K562 (cell line): ENCODE measurements around the gene PHF12. TPM values are rescaled to one million over a fixed set of nuclear protein-coding genes. Genes with fewer than 3 reads are reported as not detected.

Experiments used
- ATAC-seq: fragments of 200-7000 bp; cut with Tn5 transposase; 3 replicates; pipeline ENCODE4 v1.9.1; 2020; ENCODE audit warnings: moderate library complexity
- BruUV-seq: library from RNA; stranded (reverse); fragments of 400-500 nt; replicated peaks from 2 replicates; lab custom pipeline; 2021; lab: Mats Ljungman, UMichigan
- CTCF ChIA-PET: fragments of 300-600 bp; formaldehyde crosslinking; extraction: SDS; loops from one replicate; lab custom pipeline; 2021; ENCODE audit warnings: low intra/inter-chr PET ratio; lab: Yijun Ruan, JAX
- POLR2A ChIA-PET: fragments of 300-600, 350-650 bp; sonication (Branson Sonifier 250); formaldehyde crosslinking; extraction: SDS; loops from one replicate; lab custom pipeline; 2021; ENCODE audit warnings: antibody characterized with exemption, inconsistent platforms; lab: Yijun Ruan, JAX
- DNase-seq, 4 experiments: peaks; one replicate each; pipeline versions ENCODE4 v3.0.0 to v3.0.0-alpha.2; 2011 to 2018; ENCODE audit warnings: low spot score in 3 of 4, mixed read lengths in 3 of 4; ENCODE audit errors: extremely low read depth in 1 of 4
- FAIRE-seq: peaks from 2 replicates; lab custom pipeline; 2011; peaks lifted over from hg19 to GRCh38; lab: Jason Lieb, UNC
- H2AFZ ChIP-seq: 2 replicates; pipeline ENCODE4 v1.6.0; 2011; ENCODE audit warnings: low read depth, low read length, control low read depth, inconsistent platforms
- H3K27ac ChIP-seq: fragments of 200-600 bp; 3 replicates; pipeline ENCODE4 v1.8.0; 2011; ENCODE audit warnings: low read depth, mild to moderate bottlenecking, control low read depth, inconsistent platforms, low read length, moderate library complexity, mixed read lengths; ENCODE audit errors: extremely low read depth
- H3K27me3 ChIP-seq, 2 experiments: fragments of 300-600 bp in 1 of 2; 2 replicates in 1 of 2; 3 replicates in 1 of 2; pipeline versions ENCODE4 v1.6.0 to v1.8.0; 2011; ENCODE audit warnings: inconsistent platforms in 2 of 2, low read length in 2 of 2, mild to moderate bottlenecking in 1 of 2, mixed read lengths in 1 of 2, moderate library complexity in 1 of 2; ENCODE audit not compliant: control insufficient read depth in 2 of 2, insufficient read depth in 2 of 2
- H3K36me3 ChIP-seq: fragments of 300-600 bp; 3 replicates; pipeline ENCODE4 v1.8.0; 2011; ENCODE audit warnings: mild to moderate bottlenecking, low read length, inconsistent platforms; ENCODE audit not compliant: control insufficient read depth, insufficient read depth
- H3K4me1 ChIP-seq, 2 experiments: fragments of 200-600 bp in 1 of 2; replicated peaks in 1 of 2; 2 replicates in 1 of 2; 3 replicates in 1 of 2; pipeline versions ENCODE4 v1.5.1 to v1.8.0; 2011; ENCODE audit warnings: inconsistent platforms in 2 of 2, low read length in 2 of 2, mild to moderate bottlenecking in 1 of 2, mixed read lengths in 1 of 2, moderate library complexity in 1 of 2; ENCODE audit not compliant: control insufficient read depth in 2 of 2, insufficient read depth in 2 of 2
- H3K4me2 ChIP-seq: 2 replicates; pipeline ENCODE4 v1.6.1; 2011; ENCODE audit warnings: low read length, control low read depth, inconsistent platforms, mixed read lengths; ENCODE audit not compliant: insufficient read depth
- H3K4me3 ChIP-seq: fragments of 200-600 bp; sonication (generic), shearing (Covaris generic); 2 replicates; pipeline ENCODE4 v1.5.1; 2016; ENCODE audit warnings: control low read depth, inconsistent platforms
- H3K79me2 ChIP-seq: fragments of 200-600 bp; 3 replicates; pipeline ENCODE4 v1.8.0; 2011; ENCODE audit warnings: low read length, inconsistent platforms; ENCODE audit not compliant: control insufficient read depth, insufficient read depth
- H3K9ac ChIP-seq, 2 experiments: 2 replicates each; pipeline versions ENCODE4 v1.6.0 to v1.6.1; 2011; ENCODE audit warnings: low read depth in 2 of 2, low read length in 2 of 2, control low read depth in 1 of 2, inconsistent platforms in 1 of 2, mild to moderate bottlenecking in 1 of 2, mixed read lengths in 1 of 2; ENCODE audit not compliant: insufficient read depth in 1 of 2
- H3K9me1 ChIP-seq: one replicate; pipeline ENCODE4 v1.6.0; 2011; ENCODE audit warnings: inconsistent platforms, mild to moderate bottlenecking, low read length, moderate library complexity; ENCODE audit not compliant: control insufficient read depth, insufficient read depth
- H3K9me3 ChIP-seq: replicated peaks from 2 replicates; pipeline ENCODE4 v1.5.1; 2011; ENCODE audit warnings: low read depth, low read length, inconsistent platforms; ENCODE audit not compliant: control insufficient read depth, insufficient read depth
- H4K20me1 ChIP-seq: replicated peaks from 2 replicates; pipeline ENCODE4 v1.6.1; 2011; ENCODE audit warnings: low read length, inconsistent platforms, mixed read lengths; ENCODE audit not compliant: control insufficient read depth, insufficient read depth
- DNMT1 ChIP-seq: fragments of 450-650 bp; IDR thresholded peaks from 2 replicates; pipeline ENCODE4 v1.6.1; 2016; ENCODE audit warnings: antibody characterized with exemption, mild to moderate bottlenecking
- HNRNPUL1 ChIP-seq: fragments of 200-400 bp; formaldehyde crosslinking; IDR thresholded peaks from 2 replicates; pipeline ENCODE4 v1.6.1; 2017; ENCODE audit warnings: low read length
- NFE2 ChIP-seq: IDR thresholded peaks from 2 replicates; pipeline ENCODE4 v1.6.1; 2014; ENCODE audit warnings: antibody characterized with exemption, low read depth
- NUFIP1 ChIP-seq: fragments of 450-650 bp; IDR thresholded peaks from 2 replicates; pipeline ENCODE4 v1.6.1; 2018; ENCODE audit not compliant: partially characterized antibody
- RBM14 ChIP-seq: fragments of 200-400 bp; formaldehyde crosslinking; IDR thresholded peaks from 2 replicates; pipeline ENCODE4 v1.6.1; 2018; ENCODE audit warnings: low read depth, mild to moderate bottlenecking, low read length, moderate library complexity, borderline replicate concordance; ENCODE audit not compliant: insufficient read depth
- SP2 ChIP-seq: IDR thresholded peaks from 2 replicates; pipeline ENCODE4 v1.6.1; 2011; ENCODE audit warnings: mild to moderate bottlenecking, low read depth, low read length, moderate library complexity; ENCODE audit not compliant: poor library complexity, severe bottlenecking; ENCODE audit errors: extremely low read depth
- SREBF2 ChIP-seq: sonication (generic); formaldehyde crosslinking; IDR thresholded peaks from 2 replicates; pipeline ENCODE4 v1.4.0; 2020; ENCODE audit warnings: mild to moderate bottlenecking, missing genetic modification reagents
- ZC3H8 ChIP-seq: fragments of 450-650 bp; IDR thresholded peaks from 2 replicates; pipeline ENCODE4 v1.6.1; 2017
- ZNF445 ChIP-seq: fragments of 250-450 bp; sonication (Bioruptor Pico); IDR thresholded peaks from 2 replicates; pipeline ENCODE4 v1.4.0; 2020; ENCODE audit warnings: low read depth, mild to moderate bottlenecking, moderate library complexity
- ZNF57 ChIP-seq: fragments of 450-650 bp; formaldehyde crosslinking; IDR thresholded peaks from 2 replicates; pipeline ENCODE4 v1.4.0; 2020; ENCODE audit warnings: mild to moderate bottlenecking, moderate library complexity
- ZNF766 ChIP-seq: fragments of 200-800 bp; sonication (Bioruptor generic); conservative IDR thresholded peaks from 2 replicates; pipeline ENCODE4 v1.6.1; 2016; ENCODE audit warnings: missing genetic modification characterization, missing compliant biosample characterization
- WGBS: fragments of 100-300 bp; shearing (Covaris generic); methylation state at CpG from one replicate; pipeline ENCODE4 v1.1.6; 2016; ENCODE audit warnings: low coverage, mixed read lengths; ENCODE audit not compliant: insufficient coverage; ENCODE audit errors: missing lambda C conversion rate; 5-methylcytosine and 5-hydroxymethylcytosine counted together
- in situ Hi-C: fragments of 300-500 bp; cut with MboI; formaldehyde crosslinking; loops from 4 replicates; pipeline ENCODE4 v1.15.0; 2018; ENCODE audit warnings: inconsistent platforms, mixed read lengths
- intact Hi-C: fragments of 100-400 bp; cut with micrococcal nuclease; formaldehyde crosslinking; loops from 2 replicates; pipeline ENCODE4 v1.14.2; 2022
- polyA plus RNA-seq, 8 experiments: library from polyadenylated mRNA; depleted of rRNA in 4 of 8; stranded (reverse) in 5 of 8; unstranded in 3 of 8; fragments of >200 nt; fragmentation: Nextera tagmentation in 2 of 8; fragmentation: Illumina TruSeq in 1 of 8; extraction: Ambion mirVana in 2 of 8; extraction: Trizol in 1 of 8; gene quantifications; 2 replicates each; pipeline versions ENCODE4 v1.2.1 to v1.2.3, GENCODE V29; 2011 to 2014; ENCODE audit warnings: inconsistent platforms in 1 of 8, missing spikeins in 1 of 8
- total RNA-seq, 7 experiments: library from RNA; depleted of rRNA in 6 of 7; stranded (reverse); fragments of >200 nt in 6 of 7; fragmentation: Illumina TruSeq in 2 of 7; extraction: Trizol in 2 of 7; gene quantifications; 2 replicates each; pipeline versions ENCODE4 v1.2.1 to v1.2.3, GENCODE V29; 2011 to 2021; ENCODE audit warnings: low replicate concordance in 1 of 7
- TF ChIP-seq, protein P1 (sequence below): sonication (generic); formaldehyde crosslinking; IDR thresholded peaks from 2 replicates; pipeline ENCODE4 v1.9.0; 2022; ENCODE audit warnings: mild to moderate bottlenecking, missing genetic modification reagents
- TF ChIP-seq, protein P2 (sequence below), 2 experiments: fragments of 250-450 bp in 1 of 2; fragments of 450-650 bp in 1 of 2; sonication (Bioruptor Pico) in 1 of 2; IDR thresholded peaks; 2 replicates each; pipeline versions ENCODE4 v1.6.1 to v1.8.0; 2016 to 2021; ENCODE audit warnings: mild to moderate bottlenecking in 2 of 2, moderate library complexity in 2 of 2, missing compliant biosample characterization in 1 of 2, missing genetic modification characterization in 1 of 2
- TF ChIP-seq, protein P3 (sequence below): sonication (generic); IDR thresholded peaks from 2 replicates; pipeline ENCODE4 v1.6.1; 2016

The PHF12 gene
- total and polyA plus RNA-seq, 9 of the 15 experiments (the other 6 are each of a cell fraction or from before 2014, with no cell fraction given): 0.82 to 31.3 (median 13.5) TPM

DNA sequence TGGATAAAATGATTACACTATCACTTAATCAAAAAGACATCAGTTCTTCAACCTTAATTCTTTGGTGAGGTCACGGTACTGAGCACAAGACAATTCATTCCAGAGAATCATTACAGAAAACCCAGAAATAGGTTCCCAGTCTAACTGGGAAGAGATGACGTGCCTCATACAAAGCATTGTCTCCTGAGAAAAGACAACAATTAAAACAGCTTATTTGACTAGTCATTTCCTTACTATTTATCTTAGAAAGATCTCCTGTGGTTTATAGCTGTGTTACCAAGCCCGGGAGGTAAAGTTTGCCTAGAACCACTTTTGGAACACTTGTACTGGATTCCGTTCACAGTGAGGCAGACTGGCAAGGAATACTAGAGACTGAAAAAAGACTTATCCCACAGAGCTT is 5.1 kb downstream of the PHF12 start:
- no peak for FAIRE-seq
- DNase-seq: no peak
- Histone ChIP-seq H4K20me1 (peaks cover 6% of the 10 kb centered on the region; the same call in 1 of the 2 replicates), H3K27ac (no peak overlapping the region), H3K4me1 (peaks cover 11 to 18% of the 10 kb centered on the region in 2 experiments; a peak in 4 of 5 replicates), H3K79me2 (peaks cover 95% of the 10 kb centered on the region), H2AFZ (no peak overlapping the region), H3K36me3 (peaks cover 62% of the 10 kb centered on the region), H3K9me3 (no peaks in the 10 kb centered on the region), H3K9ac (no peak overlapping the region), H3K9me1 (no peaks in the 10 kb centered on the region), H3K27me3 (no peaks in the 10 kb centered on the region), H3K4me3 (no peak overlapping the region), H3K4me2 (no peak overlapping the region)
- no peak for ATAC-seq
- BruUV-seq: no TSS peak
- 62% methylated on average over 4 of the region's 4 CpGs for WGBS
- in situ Hi-C loops: no loop called here
- TF ChIP-seq ZNF445 (CRISPR knock-in tag) (no peak), SREBF2 (no peak), DNMT1 (no peak), RBM14 (no peak), ZNF766 (0 out of 2 replicates have a peak, but pooled peaks have one; percentile 21), NUFIP1 (no peak), ZC3H8 (no peak), HNRNPUL1 (no peak), NFE2 (peak; percentile 25; the same call in 1 of the 2 replicates), ZNF57 (no peak), SP2 (no peak)
- TF ChIP-seq, protein P1, sequence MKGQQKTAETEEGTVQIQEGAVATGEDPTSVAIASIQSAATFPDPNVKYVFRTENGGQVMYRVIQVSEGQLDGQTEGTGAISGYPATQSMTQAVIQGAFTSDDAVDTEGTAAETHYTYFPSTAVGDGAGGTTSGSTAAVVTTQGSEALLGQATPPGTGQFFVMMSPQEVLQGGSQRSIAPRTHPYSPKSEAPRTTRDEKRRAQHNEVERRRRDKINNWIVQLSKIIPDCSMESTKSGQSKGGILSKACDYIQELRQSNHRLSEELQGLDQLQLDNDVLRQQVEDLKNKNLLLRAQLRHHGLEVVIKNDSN (CRISPR knock-in tag): no peak
- TF ChIP-seq, protein P2, sequence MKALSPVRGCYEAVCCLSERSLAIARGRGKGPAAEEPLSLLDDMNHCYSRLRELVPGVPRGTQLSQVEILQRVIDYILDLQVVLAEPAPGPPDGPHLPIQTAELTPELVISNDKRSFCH (CRISPR knock-in tag; IDR thresholded peaks at IDR 0.05): no peak
- TF ChIP-seq, protein P2 (tag; IDR thresholded peaks at IDR 0.05): no peak
- TF ChIP-seq, protein P3, sequence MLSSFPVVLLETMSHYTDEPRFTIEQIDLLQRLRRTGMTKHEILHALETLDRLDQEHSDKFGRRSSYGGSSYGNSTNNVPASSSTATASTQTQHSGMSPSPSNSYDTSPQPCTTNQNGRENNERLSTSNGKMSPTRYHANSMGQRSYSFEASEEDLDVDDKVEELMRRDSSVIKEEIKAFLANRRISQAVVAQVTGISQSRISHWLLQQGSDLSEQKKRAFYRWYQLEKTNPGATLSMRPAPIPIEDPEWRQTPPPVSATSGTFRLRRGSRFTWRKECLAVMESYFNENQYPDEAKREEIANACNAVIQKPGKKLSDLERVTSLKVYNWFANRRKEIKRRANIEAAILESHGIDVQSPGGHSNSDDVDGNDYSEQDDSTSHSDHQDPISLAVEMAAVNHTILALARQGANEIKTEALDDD: peak; percentile 92
- ChIA-PET CTCF (no interaction called here), POLR2A (interaction anchor here (0.7 to 2.2 kb wide), 4 partner anchors 9 to 49 kb away, joined by 3 to 8 read pairs (median 5); no protein-coding TSS in a partner anchor)
- intact Hi-C loops: no loop called here
